Stimulated activated CD4-positive, alpha-beta T cell treated with anti-CD3 and anti-CD28 coated beads, TNF-alpha, amount 100 ng/mL, for 48 hours (primary cell): ENCODE data around the gene VAV2.

ENCODE experiments used
- DNase-seq, 3 donors: peaks; one replicate each; pipeline ENCODE4 v3.0.0-alpha.2; 2020; ENCODE audit warnings: low read depth in 3 of 3

Gene VAV2

GRCh38 chr9:133742849-133743444 lies 249.2 kb downstream of the VAV2 start:
- DNase-seq, result peak; percentile 47 to 62 (median 57)

GRCh38 chr9:133742251-133742650 lies 249.9 kb downstream of the VAV2 start:
- DNase-seq, result no peak

- DNase-seq, result no peak
Measured at GRCh38 chr9:133741716-133742115, 250.4 kb downstream of the VAV2 start.

GRCh38 chr9:133740911-133741310 lies 251.2 kb downstream of the VAV2 start:
- no peak for DNase-seq

GRCh38 chr9:133739408-133740280 lies 252.5 kb downstream of the VAV2 start:
- no peak for DNase-seq

- DNase-seq, result no peak
Measured at GRCh38 chr9:133738640-133739225, 253.4 kb downstream of the VAV2 start.

GRCh38 chr9:133737774-133738639 lies 254.1 kb downstream of the VAV2 start, which contains the start of gene SARDH:
Gene SARDH (minus strand): TSS chr9:133738352. CDS start chr9:133734173, 4,179 bp downstream.
- DNase-seq, result peak in 2 of 3 donors; percentile 8 to 29

- DNase-seq, result no peak
Measured at GRCh38 chr9:133737071-133737773, 254.9 kb downstream of the VAV2 start.

GRCh38 chr9:133735931-133736330 lies 256.2 kb downstream of the VAV2 start:
- DNase-seq, result no peak

- DNase-seq, result no peak
Measured at GRCh38 chr9:133735415-133735775, 256.7 kb downstream of the VAV2 start.

- no peak for DNase-seq
Measured at GRCh38 chr9:133734590-133735414, 257.3 kb downstream of the VAV2 start.

GRCh38 chr9:133733796-133734533 lies 258.2 kb downstream of the VAV2 start:
- DNase-seq, result no peak

GRCh38 chr9:133733421-133733795 lies 258.7 kb downstream of the VAV2 start:
- DNase-seq, result no peak

- no peak for DNase-seq
Measured at GRCh38 chr9:133732639-133733408, 259.3 kb downstream of the VAV2 start.

GRCh38 chr9:133731876-133732638 lies 260.1 kb downstream of the VAV2 start:
- no peak for DNase-seq

- DNase-seq, result no peak
Measured at GRCh38 chr9:133730994-133731715, 261.0 kb downstream of the VAV2 start.

GRCh38 chr9:133729617-133730281 lies 262.4 kb downstream of the VAV2 start:
- DNase-seq, result no peak
